Ammon's horn (tissue), 1 donor: ENCODE data around the gene ADRA1B.
A peak's percentile ranks its signal among the peaks of the same experiment; 100 is the strongest.

Experiments
- DNase-seq: peaks from one replicate; pipeline ENCODE4 v3.0.0-alpha.2; 2016; ENCODE audit warnings: low spot score

Gene ADRA1B

GRCh38 chr5:160018945-160019625 lies 102.8 kb downstream of the ADRA1B start:
- no peak for DNase-seq

- DNase-seq, result no peak
These were observed 104.0 kb downstream of the ADRA1B start for GRCh38 chr5:160020266-160020770.

- DNase-seq, result no peak
These were observed 104.7 kb downstream of the ADRA1B start for GRCh38 chr5:160020964-160021363.

GRCh38 chr5:160021831-160022446 lies 105.7 kb downstream of the ADRA1B start:
- DNase-seq, result peak; percentile 76
